Chondrocyte (in vitro differentiated cells): Measurements from ENCODE around the gene HLA-G. TPM values are rescaled to one million over a fixed set of nuclear protein-coding genes. Genes with fewer than 3 reads are reported as not detected.

Experiments used
- DNase-seq: peaks from one replicate; pipeline ENCODE4 v3.0.0; 2021; ENCODE audit warnings: mixed read lengths, low spot score
- H3K27ac Mint-ChIP-seq: one replicate; pipeline ENCODE4 v1.8.0; 2021; ENCODE audit warnings: mild to moderate bottlenecking, moderate library complexity, mixed read lengths; ENCODE audit not compliant: unreplicated experiment
- H3K27me3 Mint-ChIP-seq: 2 replicates; pipeline ENCODE4 v1.8.0; 2021; ENCODE audit warnings: low read depth, mixed read lengths
- H3K36me3 Mint-ChIP-seq: 2 replicates; pipeline ENCODE4 v1.8.0; 2021; ENCODE audit warnings: low read depth, mixed read lengths
- H3K4me1 Mint-ChIP-seq: 2 replicates; pipeline ENCODE4 v1.8.0; 2021; ENCODE audit warnings: low read depth, mild to moderate bottlenecking, mixed read lengths
- H3K4me3 Mint-ChIP-seq: one replicate; pipeline ENCODE4 v1.8.0; 2021; ENCODE audit warnings: mild to moderate bottlenecking, moderate library complexity, mixed read lengths; ENCODE audit not compliant: unreplicated experiment
- H3K9me3 Mint-ChIP-seq: 2 replicates; pipeline ENCODE4 v1.8.0; 2021; ENCODE audit warnings: low read depth, mixed read lengths
- CTCF ChIP-seq: fragments of 200-600 bp; sonication (generic); IDR thresholded peaks from 2 replicates; pipeline ENCODE4 v1.5.0; 2021; ENCODE audit warnings: antibody characterized with exemption, mild to moderate bottlenecking, moderate library complexity
- total RNA-seq: library from RNA; stranded (reverse); gene quantifications from 3 replicates; pipeline ENCODE4 v1.2.1, GENCODE V29; 2021

The HLA-G gene
- total RNA-seq, 1 donor from 2014 or later = 0.30 TPM

- TF ChIP-seq CTCF = no peak
- peaks cover 1% of the 10 kb centered on the region for H3K36me3 Mint-ChIP-seq
- H3K4me1 Mint-ChIP-seq = no peaks in the 10 kb centered on the region
- peaks cover 3% of the 10 kb centered on the region for H3K9me3 Mint-ChIP-seq
- H3K27me3 Mint-ChIP-seq = peaks cover 86% of the 10 kb centered on the region
- DNase-seq = no peak
- no peak overlapping the region for H3K27ac Mint-ChIP-seq
- no peak overlapping the region for H3K4me3 Mint-ChIP-seq
Observed at GRCh38 chr6:29826271-29826670, 1.4 kb upstream of the HLA-G start.

- Mint-ChIP-seq H3K4me3 (no peak overlapping the region), H3K4me1 (no peaks in the 10 kb centered on the region), H3K9me3 (no peaks in the 10 kb centered on the region), H3K27me3 (peaks cover 91% of the 10 kb centered on the region), H3K36me3 (peaks cover 1% of the 10 kb centered on the region), H3K27ac (no peak overlapping the region)
- DNase-seq = no peak
- TF ChIP-seq CTCF = no peak
Observed at GRCh38 chr6:29828471-29828797, 809 bp downstream of the HLA-G start.

GRCh38 chr6:29829766-29830165 is 2.1 kb downstream of the HLA-G start:
- H3K9me3 Mint-ChIP-seq = no peaks in the 10 kb centered on the region
- peaks cover 87% of the 10 kb centered on the region for H3K27me3 Mint-ChIP-seq
- no peaks in the 10 kb centered on the region for H3K4me1 Mint-ChIP-seq
- H3K27ac Mint-ChIP-seq = no peak overlapping the region
- H3K4me3 Mint-ChIP-seq = no peak overlapping the region
- DNase-seq = no peak
- H3K36me3 Mint-ChIP-seq = peaks cover 1% of the 10 kb centered on the region
- TF ChIP-seq CTCF = no peak

- H3K27ac Mint-ChIP-seq = no peak overlapping the region
- H3K4me3 Mint-ChIP-seq = no peak overlapping the region
- no peaks in the 10 kb centered on the region for H3K4me1 Mint-ChIP-seq
- TF ChIP-seq CTCF = no peak
- no peak for DNase-seq
- H3K9me3 Mint-ChIP-seq = no peaks in the 10 kb centered on the region
- H3K27me3 Mint-ChIP-seq = peaks cover 87% of the 10 kb centered on the region
- peaks cover 1% of the 10 kb centered on the region for H3K36me3 Mint-ChIP-seq
Observed at GRCh38 chr6:29830409-29830808, 2.8 kb downstream of the HLA-G start.

GRCh38 chr6:29831776-29832175 is 4.2 kb downstream of the HLA-G start:
- DNase-seq = no peak
- no peaks in the 10 kb centered on the region for H3K9me3 Mint-ChIP-seq
- H3K27me3 Mint-ChIP-seq = peaks cover 86% of the 10 kb centered on the region
- H3K4me1 Mint-ChIP-seq = no peaks in the 10 kb centered on the region
- H3K27ac Mint-ChIP-seq = no peak overlapping the region
- TF ChIP-seq CTCF = no peak
- H3K36me3 Mint-ChIP-seq = no peaks in the 10 kb centered on the region
- no peak overlapping the region for H3K4me3 Mint-ChIP-seq
